HS-5 (cell line): ENCODE measurements around the gene MUC5B.

Experiments
- DNase-seq: peaks from one replicate; pipeline ENCODE4 v3.0.0-alpha.2; 2012; ENCODE audit warnings: low read depth

Gene MUC5B

DNA sequence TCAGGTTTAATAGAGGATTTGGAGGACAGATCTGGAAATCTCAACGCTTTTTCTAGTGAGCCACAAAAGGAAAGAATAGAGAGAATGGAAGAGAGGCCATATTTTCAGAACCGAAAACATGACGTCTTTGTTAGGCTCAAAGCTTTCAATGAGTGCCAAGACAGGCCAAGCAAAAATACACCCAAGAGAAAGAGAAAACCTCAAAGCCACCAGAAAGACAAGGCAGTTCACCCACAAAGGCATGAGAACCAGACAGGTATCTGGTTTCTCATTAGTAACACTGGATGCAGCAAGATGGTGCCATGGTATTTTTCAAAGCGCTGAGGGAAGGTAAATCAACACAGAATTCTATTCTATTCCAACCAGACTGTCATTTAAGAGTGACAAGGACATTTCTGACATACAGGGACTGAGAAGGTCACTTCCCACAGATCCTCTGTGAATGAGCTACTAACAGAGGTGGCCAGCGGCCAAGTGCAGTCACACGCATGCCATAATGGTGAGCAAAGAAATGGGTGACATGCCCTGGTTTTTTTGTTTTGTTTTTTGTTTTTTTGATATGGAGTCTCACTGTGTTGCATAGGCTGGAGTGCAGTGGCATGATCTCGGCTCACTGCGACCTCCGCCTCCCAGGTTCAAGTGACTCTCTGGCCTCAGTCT, 44.7 kb downstream of the MUC5B start:
- no peak for DNase-seq

DNA sequence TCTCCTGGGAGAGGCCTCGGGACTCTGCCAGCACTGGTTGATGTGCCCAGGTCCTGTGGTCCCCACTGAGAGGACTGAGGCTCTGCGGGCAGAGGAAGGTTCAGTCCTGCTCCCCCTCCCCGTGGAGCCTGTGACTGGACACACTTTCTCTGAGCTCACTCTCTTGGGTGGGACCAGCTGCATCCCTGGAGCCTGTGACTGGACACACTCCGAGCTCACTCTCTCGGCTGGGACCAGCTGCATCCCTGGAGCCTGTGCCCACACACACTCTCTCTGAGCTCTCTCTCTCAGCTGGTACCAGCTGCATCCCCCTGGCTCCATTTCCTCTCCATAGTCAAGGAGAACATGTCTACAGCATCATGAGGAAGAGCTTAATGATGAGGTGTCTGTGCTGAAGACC, 47.1 kb downstream of the MUC5B start:
- DNase-seq: no peak

DNA sequence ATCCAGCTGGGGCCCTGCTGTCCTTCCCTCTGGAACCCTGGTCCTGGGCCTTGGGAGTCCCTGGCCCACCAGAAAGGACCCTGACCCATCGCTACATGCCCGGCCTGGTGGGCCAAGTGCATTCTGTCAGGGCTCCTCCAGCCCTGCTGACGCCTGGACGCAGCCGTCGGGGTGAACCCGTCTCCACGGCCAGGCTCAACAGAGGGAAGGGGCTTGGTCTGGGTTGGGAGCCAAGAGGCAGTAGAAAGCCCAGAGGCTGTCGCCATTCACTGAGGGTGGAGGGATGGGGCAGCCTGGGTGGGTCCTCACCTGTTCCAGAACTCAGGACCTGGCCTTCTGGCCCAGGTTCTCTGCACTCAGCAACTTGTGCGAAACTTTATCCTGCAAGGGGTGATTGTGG, 47.6 kb downstream of the MUC5B start:
- DNase-seq: no peak

DNA sequence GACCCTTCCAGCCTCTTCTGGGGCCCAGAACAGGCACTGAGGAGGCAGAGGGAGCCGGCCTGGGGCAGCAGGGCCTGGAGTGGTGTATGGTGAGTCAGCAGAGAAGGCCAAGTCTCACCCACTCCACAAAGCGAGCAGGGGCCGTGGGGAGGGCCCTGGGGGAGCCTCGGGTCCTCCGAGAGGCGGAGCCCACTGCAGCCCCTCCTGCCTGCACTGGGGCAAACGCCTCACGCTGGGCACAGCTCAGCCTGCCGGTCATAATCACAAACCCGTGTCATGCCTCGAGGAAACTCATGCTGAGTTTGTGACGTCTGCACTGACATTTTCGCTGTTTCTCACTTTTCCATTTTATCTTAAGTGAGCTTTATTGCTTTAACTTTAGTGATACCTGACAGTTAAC, 48.1 kb downstream of the MUC5B start:
- DNase-seq: no peak

DNA sequence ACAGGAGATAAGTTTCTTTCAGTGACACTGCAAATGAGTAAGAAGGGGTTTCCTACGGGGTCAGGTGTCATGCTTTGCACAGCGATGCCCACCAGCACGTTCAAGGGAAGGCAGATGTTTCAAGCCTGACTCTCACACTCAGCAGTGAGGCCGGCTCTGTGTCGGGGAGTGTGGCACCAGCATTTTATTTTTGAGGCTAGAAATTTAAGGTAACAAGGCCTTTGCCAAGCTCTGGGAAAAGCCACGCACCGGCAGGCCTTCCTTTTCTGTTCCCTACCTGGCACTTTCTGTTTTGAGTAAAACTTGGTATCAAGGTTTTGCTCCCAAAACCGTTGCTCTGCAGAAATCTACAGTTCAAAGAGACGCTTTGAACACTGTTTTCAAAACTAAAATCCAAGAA, 48.5 kb downstream of the MUC5B start:
- DNase-seq: no peak

DNA sequence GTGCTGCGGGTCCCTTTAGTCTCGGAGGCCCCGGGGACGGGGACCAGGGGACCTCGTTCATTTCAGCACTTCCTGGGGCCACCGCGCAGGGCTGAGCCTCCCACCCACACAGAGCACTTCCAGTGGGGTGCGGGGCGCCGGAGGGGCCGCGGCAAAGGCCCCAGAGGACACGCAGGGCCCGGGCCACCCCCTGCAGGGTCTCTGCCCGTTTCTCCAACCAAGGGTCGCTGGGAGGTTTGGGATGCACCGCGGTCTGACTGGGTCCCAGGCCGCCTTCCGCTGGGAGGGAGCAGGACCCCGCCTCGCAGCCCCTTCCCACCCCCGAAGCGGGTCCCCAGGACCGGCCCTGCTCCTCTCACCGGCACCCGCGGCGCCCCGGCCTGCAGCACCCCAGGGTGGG, 49.1 kb downstream of the MUC5B start:
- no peak for DNase-seq

DNA sequence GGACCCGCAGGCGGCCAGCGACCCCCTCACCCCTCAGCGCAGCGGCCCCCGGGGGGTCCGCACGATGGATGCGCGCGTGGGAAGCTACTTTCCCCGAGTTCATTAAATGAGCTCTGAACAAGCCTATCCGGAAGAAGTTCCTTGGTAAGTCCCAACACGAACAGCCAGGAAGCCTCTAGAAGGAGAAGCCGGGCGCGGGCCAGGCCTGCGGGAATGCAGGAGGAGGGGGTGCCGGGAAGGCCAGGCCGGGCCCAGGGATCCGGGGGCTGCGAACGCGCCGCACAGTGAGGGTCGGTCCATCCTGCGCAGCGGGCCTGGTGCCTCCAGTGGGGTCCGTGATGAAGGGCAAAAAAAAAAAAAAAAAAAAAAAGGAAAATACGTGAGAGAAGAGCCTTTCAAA, 49.7 kb downstream of the MUC5B start:
- DNase-seq: no peak

DNA sequence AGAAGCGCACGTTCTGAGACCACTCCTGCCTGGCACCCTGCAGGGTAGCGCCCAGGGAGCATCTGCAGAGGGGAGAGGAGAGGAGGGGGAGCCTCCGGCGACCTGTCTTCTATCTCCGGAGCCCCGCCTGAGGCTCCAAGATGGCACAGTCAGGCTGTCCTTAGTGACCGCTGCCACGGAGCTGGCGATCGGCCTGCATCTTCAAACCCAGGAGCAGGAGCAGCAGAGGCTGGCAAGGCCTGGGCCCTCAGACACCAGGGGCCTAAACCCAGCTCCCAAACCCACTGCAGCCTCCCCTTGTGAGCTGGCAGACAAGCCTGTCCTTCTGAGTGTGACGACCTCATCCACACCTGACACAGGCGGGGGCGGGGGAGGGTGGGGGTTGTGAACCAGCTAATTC, 51.6 kb downstream of the MUC5B start:
- DNase-seq: no peak

DNA sequence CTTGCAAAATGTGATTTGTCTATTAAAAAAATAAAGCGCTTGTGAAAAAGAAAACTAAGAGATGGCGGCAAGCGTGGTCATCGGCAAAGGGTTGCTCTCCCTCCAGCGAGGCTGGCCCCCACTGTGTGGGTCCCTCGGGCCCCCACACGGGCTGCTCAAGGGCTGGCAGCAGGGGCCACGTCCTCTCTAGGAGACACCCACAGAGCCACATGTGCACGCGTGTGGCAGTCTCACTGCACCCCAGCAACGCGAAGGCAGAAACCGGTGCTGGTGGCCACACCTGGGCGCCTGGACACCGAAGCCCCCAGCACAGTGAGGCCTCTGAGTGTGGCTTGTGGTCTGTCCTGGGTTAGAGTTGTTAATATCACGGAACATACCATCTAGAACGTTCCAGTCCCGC, 52.2 kb downstream of the MUC5B start:
- DNase-seq: no peak

DNA sequence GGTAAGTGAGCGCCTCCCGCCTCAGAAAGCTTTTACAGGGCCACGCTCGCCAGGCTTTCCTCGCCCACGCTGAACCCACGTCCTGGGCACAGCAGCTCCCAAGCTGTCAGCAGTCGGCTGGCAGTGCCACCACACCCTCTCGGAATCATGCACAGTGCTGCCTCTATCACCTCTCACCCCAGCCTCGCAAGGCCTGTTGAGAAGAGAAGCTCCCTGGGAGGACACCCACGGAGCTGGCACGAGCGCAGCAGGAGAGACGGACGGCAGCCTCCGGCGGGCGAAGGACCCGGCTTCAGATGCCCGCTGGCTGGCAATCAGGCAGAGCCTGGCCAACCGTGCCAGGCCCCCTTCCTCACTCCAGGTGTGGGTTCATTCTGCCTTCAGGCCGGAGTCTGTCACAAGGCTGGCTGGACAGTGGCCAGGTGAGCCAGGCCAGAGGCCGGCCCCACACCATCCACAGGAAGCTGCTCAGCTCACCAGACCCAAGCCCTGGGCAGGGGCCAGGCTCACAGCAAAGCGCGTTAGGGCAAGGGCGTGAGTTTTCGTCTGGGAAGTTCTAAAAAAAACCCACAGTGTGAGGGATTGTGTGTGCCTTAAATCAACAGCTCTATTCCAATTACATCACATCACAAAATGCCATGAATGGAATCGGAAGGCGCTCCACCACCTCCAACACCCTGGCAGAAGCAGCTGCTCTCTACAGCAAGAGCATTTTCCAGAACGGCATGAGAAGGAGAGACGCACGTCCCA, 53.4 kb downstream of the MUC5B start:
- DNase-seq: no peak

DNA sequence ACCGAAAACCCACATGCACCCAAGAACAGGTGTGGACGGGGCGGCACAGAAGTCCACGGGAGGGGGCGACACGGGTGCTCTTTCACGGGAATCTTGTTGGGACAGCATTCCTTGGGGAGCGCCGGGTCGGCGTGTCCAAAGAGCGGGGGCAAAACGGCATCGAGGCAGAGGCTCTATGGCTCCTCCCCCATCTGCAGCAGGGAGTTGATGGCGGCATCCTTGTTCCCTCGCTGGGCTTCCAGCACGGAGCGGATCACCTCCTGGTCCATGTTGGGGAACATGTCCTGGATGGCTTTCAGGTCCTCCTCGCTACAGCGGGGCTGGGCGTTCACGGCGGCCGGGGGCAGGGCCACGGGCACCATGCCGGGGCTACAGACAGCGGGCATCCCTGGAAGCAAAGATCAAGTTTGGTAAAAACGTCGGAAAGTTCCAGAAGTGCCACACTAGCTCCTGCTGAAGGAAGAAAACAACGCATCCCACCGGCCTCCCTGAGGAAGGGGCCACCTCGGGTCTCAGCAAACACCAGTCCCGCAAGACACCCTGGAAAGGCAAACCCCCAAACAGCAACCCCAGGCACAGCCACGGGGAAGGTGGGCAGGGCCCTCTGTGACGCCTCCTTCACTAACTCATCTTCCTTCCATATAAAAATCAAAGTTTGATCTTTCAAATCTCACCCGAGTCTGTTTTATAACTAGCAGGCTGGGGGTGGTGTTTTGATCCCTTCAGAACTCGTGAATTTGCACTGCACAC, 54.2 kb downstream of the MUC5B start:
- DNase-seq: no peak

DNA sequence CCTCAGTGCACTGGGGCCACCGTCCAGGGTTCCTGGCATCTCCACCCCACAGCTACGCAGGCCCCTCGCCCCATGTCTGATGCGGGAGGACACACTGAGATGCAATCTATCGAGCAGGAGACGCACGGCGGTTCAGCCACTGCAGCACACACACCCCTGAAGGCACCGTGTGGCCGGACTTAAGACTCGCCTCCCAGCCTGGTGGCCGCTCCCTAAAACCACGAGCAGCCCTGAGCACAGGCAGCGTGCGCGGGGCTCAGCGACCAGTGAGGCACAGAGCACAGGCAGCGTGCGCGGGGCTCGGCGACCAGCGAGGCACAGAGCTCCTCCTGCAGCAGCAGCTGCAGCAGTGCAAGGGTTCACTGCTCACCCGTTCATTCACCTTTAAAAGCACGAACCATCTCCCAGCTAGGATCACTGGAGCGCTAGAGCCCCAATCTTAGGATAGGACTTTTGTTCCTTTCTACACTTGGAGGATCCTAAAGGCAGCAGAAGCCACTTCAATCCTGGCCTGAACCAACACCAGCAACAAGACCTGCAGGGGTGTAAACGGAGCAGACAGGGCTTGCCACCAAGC, 55.2 kb downstream of the MUC5B start:
- no peak for DNase-seq

DNA sequence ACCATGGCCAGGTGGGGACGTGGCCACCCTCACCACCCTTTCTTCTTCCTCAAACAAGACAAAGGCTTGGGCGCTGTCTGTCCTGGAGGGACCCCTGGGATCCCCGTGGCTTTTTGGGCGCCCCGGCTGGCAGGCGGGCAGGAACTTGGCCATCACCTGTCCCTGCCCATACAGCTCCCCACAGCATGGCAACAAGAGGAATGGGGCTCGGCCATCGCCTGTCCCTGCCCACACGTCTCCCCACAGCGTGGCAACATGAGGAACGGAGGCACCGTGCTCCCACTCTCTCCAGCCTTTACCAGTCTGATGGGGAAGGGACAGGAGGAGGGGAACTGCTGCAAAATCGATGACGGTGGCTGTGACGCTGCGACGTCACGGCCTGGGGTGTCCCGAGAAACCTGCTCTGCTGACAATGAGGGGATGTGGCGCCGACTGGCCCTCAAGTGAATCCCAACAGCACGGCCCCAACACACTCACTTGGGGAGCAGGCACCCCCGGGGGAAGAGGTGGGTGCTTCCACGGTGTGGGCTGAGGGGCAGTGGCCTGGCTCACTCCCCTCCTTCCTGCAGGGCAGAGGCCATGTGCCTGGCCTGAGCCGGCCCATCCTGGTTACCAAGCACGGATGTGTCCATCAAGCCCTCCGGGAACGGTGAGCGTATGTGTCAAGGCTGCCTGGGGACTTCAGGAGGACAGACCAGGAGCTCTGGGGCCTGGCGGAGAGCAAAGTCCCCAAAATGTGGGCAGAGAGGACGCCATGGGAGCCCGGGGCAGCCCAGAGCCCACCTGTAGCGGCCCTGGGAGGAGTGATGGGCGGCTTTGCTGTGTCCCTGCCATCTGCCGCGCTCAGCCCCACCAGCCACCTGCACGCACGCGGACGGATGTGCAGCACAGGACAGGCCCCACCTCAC, 56.2 kb downstream of the MUC5B start:
- no peak for DNase-seq

DNA sequence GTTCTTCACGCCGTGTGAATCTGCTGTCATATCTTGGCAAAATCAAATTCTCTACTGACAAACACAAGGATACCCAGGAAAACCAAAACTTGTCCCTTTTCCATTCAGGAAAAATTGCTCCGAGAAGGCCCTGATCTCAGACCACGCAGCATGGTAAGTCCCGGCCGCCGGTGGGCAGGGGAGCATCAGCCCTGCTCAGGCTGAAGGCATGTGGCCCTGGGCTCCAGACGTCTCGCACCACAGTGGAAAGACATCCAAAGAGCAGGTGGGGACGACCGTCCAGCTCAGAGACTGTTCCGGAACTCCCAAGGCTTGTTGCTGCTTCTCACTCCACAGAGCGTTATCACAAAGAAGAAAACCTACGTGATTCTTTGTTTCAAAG, 56.8 kb downstream of the MUC5B start:
- DNase-seq: no peak

DNA sequence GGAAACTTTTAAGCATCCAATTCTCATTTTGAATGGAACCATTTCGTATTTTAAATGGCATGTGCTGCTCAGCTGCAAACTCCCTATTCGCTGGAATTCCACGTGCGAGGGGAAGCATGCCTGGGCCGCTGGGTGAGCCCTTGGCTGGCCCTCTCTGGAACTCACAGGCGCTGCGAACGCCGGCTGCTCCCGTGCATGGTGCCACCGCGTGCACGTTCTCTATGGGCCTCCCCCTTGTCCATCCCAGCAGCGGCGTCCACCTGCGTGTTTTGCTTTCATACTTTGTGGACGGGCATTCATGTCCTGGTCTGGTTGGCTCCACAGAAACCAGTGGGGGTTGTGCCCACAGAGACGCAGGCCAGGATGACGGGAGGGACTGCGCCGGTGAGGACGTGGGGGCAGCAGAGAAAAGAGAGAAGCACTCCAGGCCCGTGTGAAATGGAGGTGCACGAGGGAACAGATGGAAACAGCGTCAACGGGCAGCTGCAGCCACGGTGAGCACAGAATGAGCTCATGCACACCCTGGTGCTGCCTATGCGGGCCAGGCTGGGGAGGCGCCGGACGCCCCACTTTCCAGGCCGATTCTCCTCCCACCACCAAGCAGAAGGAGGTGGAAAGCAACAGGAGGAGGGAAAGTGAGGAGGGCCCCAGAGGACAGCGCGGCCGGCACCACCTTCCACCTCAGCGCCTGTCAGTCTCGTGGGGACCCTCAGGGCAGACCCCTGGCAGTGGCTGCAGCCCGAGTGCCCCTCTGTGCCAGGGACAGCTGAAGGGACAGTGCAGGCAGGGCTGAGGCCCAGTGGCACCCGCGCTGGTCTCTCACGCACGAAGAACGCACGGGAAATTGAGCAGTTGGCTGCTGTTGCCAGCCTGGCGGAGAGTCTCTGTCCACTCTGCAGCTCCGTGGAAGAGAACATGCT, 57.5 kb downstream of the MUC5B start:
- DNase-seq: no peak

DNA sequence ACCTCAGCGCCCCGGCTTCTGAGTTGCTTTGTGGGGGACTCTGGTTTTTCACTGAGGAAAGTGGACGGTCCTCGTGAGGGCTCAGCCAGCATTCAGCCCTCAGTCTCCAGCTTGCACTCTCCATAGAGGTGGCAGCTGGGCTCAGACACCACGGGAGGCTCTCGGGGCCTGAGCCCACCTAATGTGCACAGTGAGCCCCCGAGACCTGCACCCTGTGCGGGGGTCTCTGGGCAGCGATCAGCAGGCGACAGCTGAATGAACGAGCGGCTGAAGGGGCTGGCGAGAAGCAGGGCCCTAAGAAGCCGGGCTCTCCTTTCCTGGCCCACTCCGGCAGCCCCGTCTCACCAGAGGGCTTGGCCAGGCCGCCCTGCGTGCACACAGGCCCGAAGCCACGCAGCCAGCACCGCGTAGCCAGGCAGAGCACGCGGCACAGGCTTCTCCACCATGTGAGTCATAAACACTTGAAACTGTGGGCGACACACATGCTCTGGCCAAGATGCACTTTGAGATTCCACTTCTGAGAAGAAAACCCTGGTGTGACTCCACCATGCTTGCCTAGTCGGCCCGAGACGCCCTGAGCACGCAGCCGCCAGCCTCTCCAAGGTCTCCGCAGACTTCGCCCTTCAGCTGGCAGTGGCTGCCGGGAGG, 58.6 kb downstream of the MUC5B start:
- no peak for DNase-seq

DNA sequence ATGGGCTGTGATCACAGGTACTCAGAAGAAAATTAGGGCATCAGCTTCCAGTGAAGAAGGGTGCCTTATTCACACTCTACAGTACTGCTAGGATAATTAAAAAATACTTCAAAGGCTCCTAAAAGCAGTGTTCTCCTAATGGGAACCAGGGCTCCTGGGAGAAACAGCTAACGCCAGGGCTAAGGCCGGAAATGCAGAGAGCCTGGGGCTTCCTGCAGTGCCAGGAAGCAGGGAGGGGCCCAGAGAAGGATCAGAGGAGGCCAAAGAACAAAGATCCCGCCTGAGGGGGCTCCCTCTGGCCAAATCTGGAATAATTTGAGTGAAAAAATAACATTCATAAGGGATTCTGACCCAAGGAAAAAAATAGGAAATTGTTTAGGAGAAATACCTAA, 59.1 kb downstream of the MUC5B start:
- DNase-seq: no peak

DNA sequence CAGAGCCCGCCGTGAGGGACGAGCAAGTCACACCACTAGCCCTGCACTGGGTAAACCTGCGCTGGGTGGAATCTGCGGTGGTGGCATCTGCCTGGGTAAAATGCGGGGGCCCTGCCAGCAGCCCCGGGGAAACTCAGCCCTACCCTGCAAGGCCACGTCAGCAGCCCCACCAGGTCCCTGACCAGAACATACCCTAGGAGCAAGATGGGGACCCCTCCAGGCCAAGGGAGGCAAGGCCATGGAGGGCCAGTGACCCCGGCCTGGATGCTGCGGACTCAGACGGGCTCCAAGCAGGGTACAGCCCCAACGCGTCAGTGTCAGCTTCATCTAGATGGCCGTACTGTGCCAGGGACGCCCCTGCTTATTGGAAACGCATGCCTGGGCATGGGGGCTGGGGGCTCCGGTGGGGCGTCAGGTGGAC, 60.2 kb downstream of the MUC5B start:
- no peak for DNase-seq

DNA sequence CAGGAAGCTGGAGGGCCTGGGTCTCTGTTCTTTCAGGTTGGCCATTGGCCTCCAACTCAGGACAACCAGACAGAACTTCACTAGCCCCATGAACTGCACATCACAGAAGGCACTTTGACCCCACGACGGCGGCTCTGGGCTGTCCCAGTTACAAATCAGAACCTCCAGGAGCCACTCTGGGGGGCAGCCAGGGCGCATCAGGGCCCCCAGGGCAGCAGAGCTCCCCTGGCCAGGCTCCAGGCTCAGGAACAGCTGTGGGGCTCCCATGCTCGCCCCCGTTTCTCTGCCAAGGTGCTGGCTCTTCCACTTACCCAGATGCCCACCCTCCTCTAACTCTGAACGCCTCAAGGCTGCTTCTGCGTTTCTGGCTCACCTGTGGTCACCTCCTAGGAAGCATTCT, 61.0 kb downstream of the MUC5B start:
- DNase-seq: no peak

DNA sequence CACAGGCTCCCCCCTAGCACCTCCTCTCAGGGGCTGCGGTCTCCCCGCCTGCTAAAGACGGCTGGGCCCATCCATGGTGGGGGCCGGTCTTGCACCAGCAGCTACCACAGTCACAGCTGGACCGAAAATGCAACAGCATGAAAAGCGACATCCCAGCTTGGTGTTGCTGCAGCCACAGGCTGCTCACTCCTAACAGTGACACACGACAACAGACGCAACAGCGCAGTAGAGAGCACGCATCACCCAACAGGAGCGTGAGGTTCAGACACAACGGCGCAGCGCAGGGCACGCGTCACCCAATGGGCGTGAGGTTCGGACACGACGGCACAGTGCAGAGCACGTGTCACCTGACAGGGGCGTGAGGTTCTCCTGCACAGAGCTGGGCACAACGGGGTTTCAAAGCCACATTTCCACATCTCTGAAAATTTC, 62.5 kb downstream of the MUC5B start:
- DNase-seq: no peak
